Ammon's horn (tissue), 1 donor: ENCODE data around the gene LYPD6B.
A peak's percentile ranks its signal among the peaks of the same experiment; 100 is the strongest.

Experiments
- DNase-seq: peaks from one replicate; pipeline ENCODE4 v3.0.0-alpha.2; 2016; ENCODE audit warnings: low spot score

LYPD6B gene

GRCh38 chr2:149042881-149043280 lies 4.4 kb downstream of the LYPD6B start:
- DNase-seq = no peak

- DNase-seq = no peak
Measured at GRCh38 chr2:149044500-149044899, 6.0 kb downstream of the LYPD6B start.

- no peak for DNase-seq
Measured at GRCh38 chr2:149047118-149047517, 8.6 kb downstream of the LYPD6B start.

GRCh38 chr2:149049142-149049541 lies 10.6 kb downstream of the LYPD6B start:
- DNase-seq = no peak

GRCh38 chr2:149050188-149050587 lies 11.7 kb downstream of the LYPD6B start:
- DNase-seq = no peak

- no peak for DNase-seq
Measured at GRCh38 chr2:149055751-149056150, 17.3 kb downstream of the LYPD6B start.

- no peak for DNase-seq
Measured at GRCh38 chr2:149056541-149057255, 18.2 kb downstream of the LYPD6B start.

GRCh38 chr2:149057401-149057800 lies 18.9 kb downstream of the LYPD6B start:
- DNase-seq = no peak

- no peak for DNase-seq
Measured at GRCh38 chr2:149058936-149059335, 20.4 kb downstream of the LYPD6B start.

GRCh38 chr2:149059822-149060221 lies 21.3 kb downstream of the LYPD6B start:
- no peak for DNase-seq

GRCh38 chr2:149061133-149061745 lies 22.7 kb downstream of the LYPD6B start:
- DNase-seq = no peak

- DNase-seq = peak; percentile 23
Measured at GRCh38 chr2:149062531-149062930, 24.0 kb downstream of the LYPD6B start.

- DNase-seq = no peak
Measured at GRCh38 chr2:149063177-149063576, 24.7 kb downstream of the LYPD6B start.

- DNase-seq = no peak
Measured at GRCh38 chr2:149064365-149064841, 25.9 kb downstream of the LYPD6B start.

- no peak for DNase-seq
Measured at GRCh38 chr2:149064856-149065630, 26.5 kb downstream of the LYPD6B start.

GRCh38 chr2:149068225-149068995 lies 29.9 kb downstream of the LYPD6B start:
- no peak for DNase-seq

- no peak for DNase-seq
Measured at GRCh38 chr2:149068996-149069888, 30.7 kb downstream of the LYPD6B start.

- no peak for DNase-seq
Measured at GRCh38 chr2:149070681-149071320, 32.3 kb downstream of the LYPD6B start.

- no peak for DNase-seq
Measured at GRCh38 chr2:149075105-149075504, 36.6 kb downstream of the LYPD6B start.

- no peak for DNase-seq
Measured at GRCh38 chr2:149075853-149076252, 37.4 kb downstream of the LYPD6B start.
